Activated CD8-positive, alpha-beta T cell treated with anti-CD3 and anti-CD28 coated beads for 36 hours (primary cell): ENCODE measurements around the gene FN3KRP. TPM values are rescaled to one million over a fixed set of nuclear protein-coding genes. Genes with fewer than 3 reads are reported as not detected.

ENCODE experiments used
- ATAC-seq: fragments of 200-7000 bp; cut with Tn5 transposase; one replicate; pipeline ENCODE4 v1.10.0; 2021; ENCODE audit warnings: mild to moderate bottlenecking, moderate library complexity
- CTCF ChIA-PET: fragments of 350-600 bp; sonication (Branson Sonifier 250); formaldehyde crosslinking; loops from one replicate; lab custom pipeline; 2021; ENCODE audit warnings: antibody characterized with exemption; lab: Charles Lee
- POLR2A ChIA-PET: fragments of 350-600 bp; sonication (Branson Sonifier 250); formaldehyde crosslinking; loops from one replicate; lab custom pipeline; 2021; ENCODE audit warnings: antibody characterized with exemption; lab: Charles Lee
- DNase-seq: peaks from one replicate; pipeline ENCODE4 v3.0.0-alpha.2; 2020
- H3K27ac Mint-ChIP-seq: one replicate; pipeline ENCODE4 v1.8.0; 2021; ENCODE audit warnings: mild to moderate bottlenecking, mixed read lengths
- H3K27me3 Mint-ChIP-seq: one replicate; pipeline ENCODE4 v1.8.0; 2021; ENCODE audit warnings: mixed read lengths
- H3K36me3 Mint-ChIP-seq: one replicate; pipeline ENCODE4 v1.8.0; 2021; ENCODE audit warnings: low read depth, mixed read lengths
- H3K4me1 Mint-ChIP-seq: one replicate; pipeline ENCODE4 v1.8.0; 2021; ENCODE audit warnings: low read depth, mixed read lengths
- H3K4me3 Mint-ChIP-seq: one replicate; pipeline ENCODE4 v1.8.0; 2021; ENCODE audit warnings: mild to moderate bottlenecking, moderate library complexity, mixed read lengths
- H3K9me3 Mint-ChIP-seq: one replicate; pipeline ENCODE4 v1.8.0; 2021; ENCODE audit warnings: mixed read lengths
- CTCF ChIP-seq: fragments of 200-600 bp; IDR thresholded peaks from one replicate; pipeline ENCODE4 v1.8.0; 2022; ENCODE audit warnings: antibody characterized with exemption, mild to moderate bottlenecking
- intact Hi-C: fragments of 100-400 bp; cut with micrococcal nuclease; formaldehyde crosslinking; loops from one replicate; pipeline ENCODE4 v1.10.0; 2022
- total RNA-seq, 2 experiments: library from RNA; stranded (reverse); gene quantifications; one replicate each; pipeline ENCODE4 v1.2.3, GENCODE V29; 2021

Gene FN3KRP
- total RNA-seq, 2 experiments from 2014 or later = 28.3 to 32.8 TPM

DNA sequence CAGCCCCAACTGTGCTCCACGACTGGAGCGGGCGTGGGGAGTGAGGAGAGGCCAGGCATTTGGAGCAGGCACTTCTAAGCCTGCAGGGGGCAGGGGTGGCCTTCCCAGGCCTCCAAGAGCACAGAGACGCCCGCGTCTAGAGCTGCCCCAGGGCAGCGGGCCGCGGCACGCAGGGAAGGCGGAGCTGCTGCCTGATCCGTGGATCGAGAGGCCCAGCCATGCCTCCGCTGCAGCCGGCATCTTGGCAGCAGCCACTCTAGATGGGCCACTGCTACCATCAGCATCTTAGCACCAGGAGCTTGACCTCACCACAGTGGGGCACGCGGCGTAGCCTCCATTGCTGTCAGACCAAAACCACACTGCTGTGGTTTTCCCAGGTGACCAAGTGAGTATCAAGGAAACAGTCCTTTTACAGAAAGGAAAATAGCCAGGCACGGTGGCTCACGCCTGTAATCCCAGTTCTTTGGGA lies 47.8 kb upstream of the FN3KRP start:
- Mint-ChIP-seq H3K4me3 (peak overlapping the region; percentile 47), H3K4me1 (peaks cover 4% of the 10 kb centered on the region), H3K36me3 (no peaks in the 10 kb centered on the region), H3K9me3 (no peaks in the 10 kb centered on the region), H3K27me3 (no peaks in the 10 kb centered on the region), H3K27ac (no peak overlapping the region)
- ChIA-PET POLR2A (interaction anchor here (0.7 to 1.0 kb wide), 2 partner anchors 87 to 110 kb away, joined by 3 read pairs; no protein-coding TSS in a partner anchor), CTCF (interaction anchor here (0.6 to 2.7 kb wide), 27 partner anchors 10 to 241 kb away, joined by 3 to 26 read pairs (median 4); partner anchors contain the start of genes FN3K, FN3KRP and RAB40B)
- DNase-seq = peak; percentile 71
- TF ChIP-seq CTCF = peak; percentile 52
- intact Hi-C loops = loop anchor here (10.0 kb wide), 1 partner anchor 86 kb away; the partner anchor contains the start of gene TBCD
- peak; percentile 98 for ATAC-seq

GRCh38 chr17:82670661-82671450 lies 45.6 kb upstream of the FN3KRP start:
- Mint-ChIP-seq H3K27me3 (no peaks in the 10 kb centered on the region), H3K36me3 (no peaks in the 10 kb centered on the region), H3K4me3 (no peak overlapping the region), H3K4me1 (peaks cover 4% of the 10 kb centered on the region), H3K27ac (no peak overlapping the region), H3K9me3 (no peaks in the 10 kb centered on the region)
- ChIA-PET POLR2A (no interaction called here), CTCF (no interaction called here)
- ATAC-seq = no peak
- TF ChIP-seq CTCF = no peak
- no peak for DNase-seq
- intact Hi-C loops = no loop called here

DNA sequence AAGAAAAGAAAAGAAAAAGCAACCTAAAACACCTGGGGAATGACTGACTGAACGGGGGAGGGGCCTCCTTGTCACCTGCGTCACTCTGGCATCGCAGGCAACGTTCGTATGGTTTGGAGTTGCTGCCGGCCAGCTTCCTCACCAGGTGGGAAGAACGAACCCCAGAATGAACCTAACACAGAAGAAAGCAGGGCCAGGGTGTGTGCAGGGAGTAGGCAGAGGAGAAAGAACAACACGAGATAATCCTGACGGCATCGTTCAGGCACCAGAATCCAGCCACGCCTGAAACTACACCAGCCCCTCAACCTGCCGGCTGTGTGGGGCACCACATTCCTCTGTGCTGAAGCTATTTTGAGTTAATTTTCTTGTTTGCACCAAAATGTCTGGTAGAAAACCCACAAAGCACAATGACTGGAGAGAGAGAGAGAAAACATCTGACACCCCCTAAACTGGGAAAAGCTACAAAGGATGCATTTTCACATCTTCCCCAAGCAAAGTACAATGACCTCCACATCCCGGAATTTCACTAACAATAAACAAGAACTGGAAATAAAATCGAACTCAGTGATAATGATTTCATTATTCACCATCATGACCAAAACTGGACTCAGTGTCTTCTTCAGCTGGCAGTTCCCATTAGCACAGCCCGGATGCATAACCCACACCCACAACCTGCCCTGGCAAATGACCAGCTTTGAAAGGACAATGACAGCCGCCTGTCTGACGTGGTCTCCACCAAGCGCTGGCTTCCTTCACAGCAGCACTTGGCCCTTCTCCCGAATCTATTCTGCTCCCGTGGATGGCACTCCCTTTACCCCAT lies 41.6 kb upstream of the FN3KRP start:
- no peaks in the 10 kb centered on the region for H3K9me3 Mint-ChIP-seq
- DNase-seq (no peak), ATAC-seq (no peak)
- POLR2A ChIA-PET = no interaction called here
- intact Hi-C loops = no loop called here
- no peak overlapping the region for H3K27ac Mint-ChIP-seq
- H3K27me3 Mint-ChIP-seq = no peaks in the 10 kb centered on the region
- TF ChIP-seq CTCF = no peak
- H3K4me3 Mint-ChIP-seq = no peak overlapping the region
- no peaks in the 10 kb centered on the region for H3K36me3 Mint-ChIP-seq
- CTCF ChIA-PET = no interaction called here
- H3K4me1 Mint-ChIP-seq = no peaks in the 10 kb centered on the region

DNA sequence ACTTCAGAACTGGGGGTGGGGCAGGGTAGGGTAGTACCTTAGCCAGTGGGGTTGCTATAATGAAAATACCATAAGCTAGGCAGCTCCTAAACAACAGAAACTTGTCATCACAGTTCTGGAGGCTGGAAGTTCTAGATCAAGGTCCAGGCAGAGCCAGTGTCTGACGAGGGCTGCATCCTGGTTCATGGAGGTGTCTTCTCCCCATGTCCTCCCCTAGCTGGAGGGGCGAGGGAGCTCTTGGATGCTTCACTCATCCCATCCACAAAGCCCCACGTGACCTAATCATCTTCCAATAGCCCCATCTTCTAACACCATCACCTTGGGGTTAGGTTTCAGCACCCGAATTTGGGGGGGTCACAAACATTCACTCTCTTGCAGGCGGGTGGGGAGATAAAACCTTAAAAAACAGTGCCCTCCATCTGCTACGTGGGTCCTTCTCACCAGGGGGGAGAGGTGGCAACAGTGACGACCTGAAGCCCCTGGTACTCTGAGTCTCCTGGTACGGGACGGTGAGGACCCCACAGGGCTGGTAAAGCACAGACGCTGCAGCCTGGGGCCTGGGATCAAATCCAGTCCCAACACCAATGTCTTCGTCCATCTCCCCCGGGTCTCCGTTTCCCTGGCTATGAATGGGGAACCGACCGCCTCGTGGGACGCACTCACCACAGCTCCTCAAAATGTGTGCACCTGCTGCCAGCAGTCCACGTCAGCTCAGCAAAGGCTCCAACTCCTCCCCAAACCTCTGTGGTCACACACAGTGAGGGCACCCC lies 40.8 kb upstream of the FN3KRP start:
- no peaks in the 10 kb centered on the region for H3K27me3 Mint-ChIP-seq
- no peaks in the 10 kb centered on the region for H3K4me1 Mint-ChIP-seq
- H3K27ac Mint-ChIP-seq = no peak overlapping the region
- CTCF ChIA-PET = no interaction called here
- ATAC-seq (no peak), DNase-seq (no peak)
- intact Hi-C loops = no loop called here
- POLR2A ChIA-PET = no interaction called here
- H3K9me3 Mint-ChIP-seq = no peaks in the 10 kb centered on the region
- H3K4me3 Mint-ChIP-seq = no peak overlapping the region
- H3K36me3 Mint-ChIP-seq = no peaks in the 10 kb centered on the region
- TF ChIP-seq CTCF = no peak
